ENCODE data around the gene TPSG1. TPM values are rescaled to one million over a fixed set of nuclear protein-coding genes. Genes with fewer than 3 reads are reported as not detected.
"Not testable (repeated sequence)": the region's sequence is repeated elsewhere in the genome, so short reads cannot be mapped to it uniquely, and the experiment has no call there.

Gene TPSG1
- total RNA-seq, 1 donor from 2014 or later, result not detected

- no peak for DNase-seq (ENCODE audit: low read depth in 2 of 2)
Measured at GRCh38 chr16:1256874-1257322, 31.8 kb upstream of the TPSG1 start.

GRCh38 chr16:1256296-1256873, 31.3 kb upstream of the TPSG1 start:
- DNase-seq (ENCODE audit: low read depth in 2 of 2), result not testable (repeated sequence)

- not testable (repeated sequence) for DNase-seq (ENCODE audit: low read depth in 2 of 2)
Measured at GRCh38 chr16:1255276-1256122, 30.4 kb upstream of the TPSG1 start, which contains the start of gene TPSD1. TPSD1 (plus strand) TSS chr16:1256069; CDS start chr16:1256281, 212 bp downstream.

- not testable (repeated sequence) for DNase-seq (ENCODE audit: low read depth in 2 of 2)
Measured at GRCh38 chr16:1254821-1255220, 29.8 kb upstream of the TPSG1 start.

GRCh38 chr16:1253701-1254364, 28.8 kb upstream of the TPSG1 start:
- not testable (repeated sequence) for DNase-seq (ENCODE audit: low read depth in 2 of 2)

- DNase-seq (ENCODE audit: low read depth in 2 of 2), result not testable (repeated sequence)
Measured at GRCh38 chr16:1249031-1249755, 24.1 kb upstream of the TPSG1 start.

GRCh38 chr16:1247903-1248537, 23.0 kb upstream of the TPSG1 start:
- DNase-seq (ENCODE audit: low read depth in 2 of 2), result not testable (repeated sequence)

GRCh38 chr16:1245452-1246020, 20.5 kb upstream of the TPSG1 start:
- no peak for DNase-seq (ENCODE audit: low read depth in 2 of 2)

GRCh38 chr16:1244881-1245280, 19.8 kb upstream of the TPSG1 start:
- no peak for DNase-seq (ENCODE audit: low read depth in 2 of 2)

GRCh38 chr16:1243907-1244850, 19.1 kb upstream of the TPSG1 start:
- DNase-seq (ENCODE audit: low read depth in 2 of 2), result not testable (repeated sequence)

- not testable (repeated sequence) for DNase-seq (ENCODE audit: low read depth in 2 of 2)
Measured at GRCh38 chr16:1243363-1243762, 18.3 kb upstream of the TPSG1 start.

GRCh38 chr16:1241081-1241480, 16.0 kb upstream of the TPSG1 start:
- DNase-seq (ENCODE audit: low read depth in 2 of 2), result not testable (repeated sequence)

GRCh38 chr16:1240436-1240835, 15.4 kb upstream of the TPSG1 start, which contains the start of gene TPSAB1:
TPSAB1 (plus strand) TSS chr16:1240705; CDS start chr16:1240939, 234 bp downstream.
- not testable (repeated sequence) for DNase-seq (ENCODE audit: low read depth in 2 of 2)

GRCh38 chr16:1239575-1239974, 14.5 kb upstream of the TPSG1 start:
- not testable (repeated sequence) for DNase-seq (ENCODE audit: low read depth in 2 of 2)

- DNase-seq (ENCODE audit: low read depth in 2 of 2), result not testable (repeated sequence)
Measured at GRCh38 chr16:1238909-1239308, 13.8 kb upstream of the TPSG1 start.

GRCh38 chr16:1237990-1238389, 12.9 kb upstream of the TPSG1 start:
- no peak for DNase-seq (ENCODE audit: low read depth in 2 of 2)

- DNase-seq (ENCODE audit: low read depth in 2 of 2), result not testable (repeated sequence)
Measured at GRCh38 chr16:1236659-1237058, 11.6 kb upstream of the TPSG1 start.

- DNase-seq (ENCODE audit: low read depth in 2 of 2), result not testable (repeated sequence)
Measured at GRCh38 chr16:1232049-1232748, 7.1 kb upstream of the TPSG1 start.

- not testable (repeated sequence) for DNase-seq (ENCODE audit: low read depth in 2 of 2)
Measured at GRCh38 chr16:1231301-1231700, 6.2 kb upstream of the TPSG1 start.
